ENCODE measurements around the gene TBC1D8. TPM values are rescaled to one million over a fixed set of nuclear protein-coding genes. Genes with fewer than 3 reads are reported as not detected.
"Not testable (repeated sequence)": the region's sequence is repeated elsewhere in the genome, so short reads cannot be mapped to it uniquely, and the experiment has no call there.

TBC1D8 gene
- total RNA-seq, 1 donor from 2014 or later: 19.9 TPM

- intact Hi-C loops (cut with DNase I): no loop called here
- H3K4me1 ChIP-seq: no peaks in the 10 kb centered on the region
- no peak for TF ChIP-seq CTCF (IDR thresholded peaks at IDR 0.05)
- no peak for ATAC-seq
- H3K4me3 ChIP-seq: no peak overlapping the region
- H3K9me3 ChIP-seq: no peaks in the 10 kb centered on the region
- no peaks in the 10 kb centered on the region for H3K27me3 ChIP-seq
- H3K27ac ChIP-seq: no peak overlapping the region
- H3K36me3 ChIP-seq: no peaks in the 10 kb centered on the region
- no peak for DNase-seq
Observed at GRCh38 chr2:101185656-101186055, 34.5 kb upstream of the TBC1D8 start.

GRCh38 chr2:101185085-101185484 is 33.9 kb upstream of the TBC1D8 start:
- TF ChIP-seq CTCF (IDR thresholded peaks at IDR 0.05): no peak
- no peaks in the 10 kb centered on the region for H3K36me3 ChIP-seq
- no peak overlapping the region for H3K4me3 ChIP-seq
- H3K4me1 ChIP-seq: no peaks in the 10 kb centered on the region
- ATAC-seq (no peak), DNase-seq (no peak)
- intact Hi-C loops (cut with DNase I): no loop called here
- H3K27me3 ChIP-seq: no peaks in the 10 kb centered on the region
- H3K27ac ChIP-seq: no peak overlapping the region
- no peaks in the 10 kb centered on the region for H3K9me3 ChIP-seq

- ATAC-seq: peak; percentile 99
- H3K27ac ChIP-seq: peak overlapping the region; percentile 60
- no peak for DNase-seq
- no peak overlapping the region for H3K4me3 ChIP-seq
- no peaks in the 10 kb centered on the region for H3K36me3 ChIP-seq
- no peaks in the 10 kb centered on the region for H3K27me3 ChIP-seq
- intact Hi-C loops (cut with DNase I): no loop called here
- H3K9me3 ChIP-seq: no peaks in the 10 kb centered on the region
- TF ChIP-seq CTCF (IDR thresholded peaks at IDR 0.05): no peak
- peaks cover 9% of the 10 kb centered on the region for H3K4me1 ChIP-seq
Observed at GRCh38 chr2:101179982-101180381, 28.8 kb upstream of the TBC1D8 start.

GRCh38 chr2:101176803-101177202 is 25.6 kb upstream of the TBC1D8 start:
- DNase-seq: no peak
- no peak for TF ChIP-seq CTCF (IDR thresholded peaks at IDR 0.05)
- no peak for ATAC-seq
- no peaks in the 10 kb centered on the region for H3K36me3 ChIP-seq
- intact Hi-C loops (cut with DNase I): no loop called here
- H3K9me3 ChIP-seq: peaks cover 8% of the 10 kb centered on the region
- H3K4me1 ChIP-seq: peaks cover 20% of the 10 kb centered on the region
- H3K4me3 ChIP-seq: no peak overlapping the region
- H3K27me3 ChIP-seq: no peaks in the 10 kb centered on the region
- H3K27ac ChIP-seq: no peak overlapping the region

GRCh38 chr2:101175991-101176390 is 24.8 kb upstream of the TBC1D8 start:
- Histone ChIP-seq H3K36me3 (no peaks in the 10 kb centered on the region), H3K27ac (no peak overlapping the region), H3K4me1 (peaks cover 20% of the 10 kb centered on the region), H3K4me3 (no peak overlapping the region), H3K9me3 (peaks cover 8% of the 10 kb centered on the region), H3K27me3 (no peaks in the 10 kb centered on the region)
- no peak for TF ChIP-seq CTCF (IDR thresholded peaks at IDR 0.05)
- ATAC-seq: no peak
- intact Hi-C loops (cut with DNase I): no loop called here
- no peak for DNase-seq

GRCh38 chr2:101173707-101174295 is 22.6 kb upstream of the TBC1D8 start:
- Histone ChIP-seq H3K4me1 (peaks cover 16% of the 10 kb centered on the region), H3K4me3 (no peak overlapping the region), H3K27ac (no peak overlapping the region), H3K27me3 (no peaks in the 10 kb centered on the region), H3K36me3 (no peaks in the 10 kb centered on the region), H3K9me3 (peaks cover 8% of the 10 kb centered on the region)
- no peak for TF ChIP-seq CTCF (IDR thresholded peaks at IDR 0.05)
- DNase-seq (no peak), ATAC-seq (peak; percentile 97)
- intact Hi-C loops (cut with DNase I): no loop called here

GRCh38 chr2:101169822-101170221 is 18.6 kb upstream of the TBC1D8 start:
- H3K4me1 ChIP-seq; H3K36me3 ChIP-seq; intact Hi-C loops (cut with DNase I); ATAC-seq; H3K27ac ChIP-seq; H3K27me3 ChIP-seq; H3K9me3 ChIP-seq; DNase-seq; H3K4me3 ChIP-seq: not testable (repeated sequence)
